ENCODE data around the gene AASS. TPM values are rescaled to one million over a fixed set of nuclear protein-coding genes. Genes with fewer than 3 reads are reported as not detected.

Gene AASS
- total RNA-seq, 2 donors from 2014 or later, result 60.5 to 99.7 TPM

GRCh38 chr7:122046402-122046801 lies 97.6 kb downstream of the AASS start:
- no peak overlapping the region for H3K4me3 ChIP-seq (ENCODE audit: low read length)
- no peak for DNase-seq
- H3K4me1 ChIP-seq (ENCODE audit: control insufficient read depth, insufficient read depth, low read length), result peaks cover 4% of the 10 kb centered on the region
- no peak overlapping the region for H3K9ac ChIP-seq (ENCODE audit: extremely low read depth, low read length, poor library complexity, severe bottlenecking)
- H3K9me3 Mint-ChIP-seq, result no peaks in the 10 kb centered on the region
- 91 to 92% methylated on average over 2 to 3 of the region's 3 CpGs for whole genome bisulfite sequencing, 2 experiments (ENCODE audit: insufficient coverage in 1 of 2, insufficient read length in 1 of 2)
- H3K4me3 Mint-ChIP-seq, result no peak overlapping the region
- peaks cover 4% of the 10 kb centered on the region for H3K4me1 Mint-ChIP-seq
- H3K27ac ChIP-seq (ENCODE audit: low read depth, low read length), result no peak overlapping the region
- no peak for TF ChIP-seq CTCF (conservative IDR thresholded peaks at IDR 0.05)
- H3K27me3 Mint-ChIP-seq (ENCODE audit: insufficient read depth), result no peaks in the 10 kb centered on the region
- no peak overlapping the region for H3K27ac Mint-ChIP-seq
- peaks cover 12% of the 10 kb centered on the region for H3K36me3 Mint-ChIP-seq (ENCODE audit: low read depth)
- H3K36me3 ChIP-seq (ENCODE audit: control insufficient read depth, insufficient read depth, low read length), result no peaks in the 10 kb centered on the region
- no peaks in the 10 kb centered on the region for H3K9me3 ChIP-seq (ENCODE audit: control insufficient read depth, low read length)
- H3K27me3 ChIP-seq (ENCODE audit: control insufficient read depth, insufficient read depth, low read length, poor library complexity, severe bottlenecking), result no peaks in the 10 kb centered on the region

GRCh38 chr7:122040147-122040546 lies 103.9 kb downstream of the AASS start:
- H3K36me3 Mint-ChIP-seq (ENCODE audit: low read depth), result peaks cover 13% of the 10 kb centered on the region
- no peak for TF ChIP-seq CTCF (conservative IDR thresholded peaks at IDR 0.05)
- H3K27ac Mint-ChIP-seq, result no peak overlapping the region

GRCh38 chr7:122038904-122039303 lies 105.1 kb downstream of the AASS start:
- H3K27ac ChIP-seq (ENCODE audit: low read depth, low read length), result no peak overlapping the region
- H3K36me3 Mint-ChIP-seq (ENCODE audit: low read depth), result peaks cover 13% of the 10 kb centered on the region
- no peak for TF ChIP-seq CTCF (conservative IDR thresholded peaks at IDR 0.05)
- DNase-seq, result no peak
- peaks cover 4% of the 10 kb centered on the region for H3K4me1 ChIP-seq (ENCODE audit: control insufficient read depth, insufficient read depth, low read length)
- no peaks in the 10 kb centered on the region for H3K27me3 Mint-ChIP-seq (ENCODE audit: insufficient read depth)
- no peaks in the 10 kb centered on the region for H3K27me3 ChIP-seq (ENCODE audit: control insufficient read depth, insufficient read depth, low read length, poor library complexity, severe bottlenecking)
- peaks cover 4% of the 10 kb centered on the region for H3K4me1 Mint-ChIP-seq
- H3K9ac ChIP-seq (ENCODE audit: extremely low read depth, low read length, poor library complexity, severe bottlenecking), result no peak overlapping the region
- H3K27ac Mint-ChIP-seq, result no peak overlapping the region
- no peak overlapping the region for H3K4me3 Mint-ChIP-seq
- H3K36me3 ChIP-seq (ENCODE audit: control insufficient read depth, insufficient read depth, low read length), result no peaks in the 10 kb centered on the region
- no peaks in the 10 kb centered on the region for H3K9me3 Mint-ChIP-seq
- no peak overlapping the region for H3K4me3 ChIP-seq (ENCODE audit: low read length)
- 89 to 95% methylated on average over 2 to 3 of the region's 3 CpGs for WGBS, 2 experiments (ENCODE audit: insufficient coverage in 1 of 2, insufficient read length in 1 of 2)
- no peaks in the 10 kb centered on the region for H3K9me3 ChIP-seq (ENCODE audit: control insufficient read depth, low read length)

More at GRCh38 chr7:122040147-122040546, 103.9 kb downstream of the AASS start:
- 85 to 100% methylated on average over 2 to 3 of the region's 3 CpGs for WGBS, 2 experiments (ENCODE audit: insufficient coverage in 1 of 2, insufficient read length in 1 of 2)
- Mint-ChIP-seq H3K4me1 (peaks cover 4% of the 10 kb centered on the region), H3K9me3 (no peaks in the 10 kb centered on the region), H3K4me3 (no peak overlapping the region), H3K27me3 (ENCODE audit: insufficient read depth) (no peaks in the 10 kb centered on the region)
- H3K9ac ChIP-seq (ENCODE audit: extremely low read depth, low read length, poor library complexity, severe bottlenecking), result no peak overlapping the region
- peaks cover 4% of the 10 kb centered on the region for H3K4me1 ChIP-seq (ENCODE audit: control insufficient read depth, insufficient read depth, low read length)
- DNase-seq, result no peak
- no peak overlapping the region for H3K4me3 ChIP-seq (ENCODE audit: low read length)
- H3K27ac ChIP-seq (ENCODE audit: low read depth, low read length), result no peak overlapping the region
- no peaks in the 10 kb centered on the region for H3K27me3 ChIP-seq (ENCODE audit: control insufficient read depth, insufficient read depth, low read length, poor library complexity, severe bottlenecking)
- no peaks in the 10 kb centered on the region for H3K9me3 ChIP-seq (ENCODE audit: control insufficient read depth, low read length)
- no peaks in the 10 kb centered on the region for H3K36me3 ChIP-seq (ENCODE audit: control insufficient read depth, insufficient read depth, low read length)
